ENCODE results near the gene NTN5. TPM values are rescaled to one million over a fixed set of nuclear protein-coding genes. Genes with fewer than 3 reads are reported as not detected.

NTN5 gene
- total and polyA plus RNA-seq, 11 donors: 0.11 to 0.42 (median 0.16) TPM; not detected in 7

DNA sequence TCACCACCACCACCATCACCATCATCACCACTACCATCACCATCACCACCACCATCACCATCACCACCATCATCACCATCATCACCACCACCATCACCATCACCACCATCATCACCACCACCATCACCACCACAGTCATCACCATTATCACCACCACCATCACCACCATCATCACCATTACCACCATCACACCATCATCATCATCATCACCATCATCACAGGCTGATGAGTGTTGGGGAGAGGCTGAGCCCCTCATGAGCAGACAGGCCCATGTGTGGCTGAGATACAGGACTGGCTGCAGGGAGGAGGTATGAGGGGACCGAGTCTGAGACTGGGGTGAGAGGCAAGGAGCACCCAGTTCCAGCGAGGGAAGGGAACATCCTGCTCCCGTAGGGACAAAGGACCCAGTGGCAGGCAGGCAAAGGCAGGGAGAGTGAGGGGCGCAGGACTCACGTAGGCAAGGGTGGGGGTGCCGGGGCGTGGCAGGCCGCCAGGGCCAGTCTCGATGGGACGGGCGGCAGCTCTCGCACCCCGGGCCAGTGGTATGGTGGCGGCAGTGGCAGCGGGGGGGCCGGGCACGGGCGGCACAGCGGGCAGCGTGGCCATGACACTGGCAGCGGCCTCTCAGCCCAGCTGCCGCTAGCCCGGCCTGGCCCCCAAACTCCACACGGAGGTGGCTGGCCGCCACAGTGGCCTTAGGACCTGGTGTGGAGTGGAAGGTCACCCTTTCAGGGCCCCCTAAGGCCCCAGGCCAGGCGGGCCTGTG lies 2.7 kb downstream of the NTN5 start:
- H3K4me3 ChIP-seq: no peak overlapping the region
- TF ChIP-seq POLR2A (IDR thresholded peaks at IDR 0.05): no peak
- TF ChIP-seq, protein P1, sequence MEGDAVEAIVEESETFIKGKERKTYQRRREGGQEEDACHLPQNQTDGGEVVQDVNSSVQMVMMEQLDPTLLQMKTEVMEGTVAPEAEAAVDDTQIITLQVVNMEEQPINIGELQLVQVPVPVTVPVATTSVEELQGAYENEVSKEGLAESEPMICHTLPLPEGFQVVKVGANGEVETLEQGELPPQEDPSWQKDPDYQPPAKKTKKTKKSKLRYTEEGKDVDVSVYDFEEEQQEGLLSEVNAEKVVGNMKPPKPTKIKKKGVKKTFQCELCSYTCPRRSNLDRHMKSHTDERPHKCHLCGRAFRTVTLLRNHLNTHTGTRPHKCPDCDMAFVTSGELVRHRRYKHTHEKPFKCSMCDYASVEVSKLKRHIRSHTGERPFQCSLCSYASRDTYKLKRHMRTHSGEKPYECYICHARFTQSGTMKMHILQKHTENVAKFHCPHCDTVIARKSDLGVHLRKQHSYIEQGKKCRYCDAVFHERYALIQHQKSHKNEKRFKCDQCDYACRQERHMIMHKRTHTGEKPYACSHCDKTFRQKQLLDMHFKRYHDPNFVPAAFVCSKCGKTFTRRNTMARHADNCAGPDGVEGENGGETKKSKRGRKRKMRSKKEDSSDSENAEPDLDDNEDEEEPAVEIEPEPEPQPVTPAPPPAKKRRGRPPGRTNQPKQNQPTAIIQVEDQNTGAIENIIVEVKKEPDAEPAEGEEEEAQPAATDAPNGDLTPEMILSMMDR (IDR thresholded peaks at IDR 0.05): no peak
- no peaks in the 10 kb centered on the region for H3K36me3 ChIP-seq
- H3K27ac ChIP-seq: no peak overlapping the region
- no peaks in the 10 kb centered on the region for H3K27me3 ChIP-seq
- no peak for ATAC-seq
- no peak for DNase-seq
- peaks cover 0 to 4% (median under 1%) of the 10 kb centered on the region in 12 donors for H3K4me1 ChIP-seq
- intact Hi-C loops (cut with DNase I): loop anchor here (10.0 kb wide), 6 partner anchors 55 to 175 kb away; partner anchors contain the start of gene HSD17B14 (in 4 of the 10)
- WGBS, 4 donors: 93 to 98% (median 94%) methylated on average over 10 to 26 of the region's 26 CpGs
- H3K9me3 ChIP-seq: no peaks in the 10 kb centered on the region

DNA sequence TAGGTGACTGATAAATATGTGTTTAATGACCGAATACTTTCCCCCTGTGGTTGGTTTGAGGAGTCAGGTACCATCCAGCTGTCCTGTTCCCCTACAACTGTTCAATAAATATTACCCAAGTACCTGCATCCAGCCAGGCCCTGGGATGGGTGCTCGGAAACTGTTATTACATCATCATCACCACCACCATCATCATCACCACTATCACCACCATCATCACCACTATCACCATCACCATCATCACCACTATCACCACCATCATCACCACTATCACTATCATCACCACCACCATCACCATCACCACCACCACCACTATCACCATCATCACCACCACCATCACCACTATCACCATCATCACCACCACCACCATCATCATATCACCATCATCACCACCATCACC lies 4.1 kb downstream of the NTN5 start:
- TF ChIP-seq POLR2A (IDR thresholded peaks at IDR 0.05): no peak
- TF ChIP-seq, protein P1 (IDR thresholded peaks at IDR 0.05): no peak
- WGBS, 4 donors: 97 to 100% (median 97%) methylated on average over 2 of the region's 2 CpGs
- Histone ChIP-seq H3K9me3 (no peaks in the 10 kb centered on the region), H3K4me3 (no peak overlapping the region), H3K36me3 (no peaks in the 10 kb centered on the region), H3K27me3 (no peaks in the 10 kb centered on the region), H3K27ac (no peak overlapping the region), H3K4me1 (no peaks in the 10 kb centered on the region)
- DNase-seq (no peak), ATAC-seq (no peak)
- intact Hi-C loops (cut with DNase I): no loop called here

DNA sequence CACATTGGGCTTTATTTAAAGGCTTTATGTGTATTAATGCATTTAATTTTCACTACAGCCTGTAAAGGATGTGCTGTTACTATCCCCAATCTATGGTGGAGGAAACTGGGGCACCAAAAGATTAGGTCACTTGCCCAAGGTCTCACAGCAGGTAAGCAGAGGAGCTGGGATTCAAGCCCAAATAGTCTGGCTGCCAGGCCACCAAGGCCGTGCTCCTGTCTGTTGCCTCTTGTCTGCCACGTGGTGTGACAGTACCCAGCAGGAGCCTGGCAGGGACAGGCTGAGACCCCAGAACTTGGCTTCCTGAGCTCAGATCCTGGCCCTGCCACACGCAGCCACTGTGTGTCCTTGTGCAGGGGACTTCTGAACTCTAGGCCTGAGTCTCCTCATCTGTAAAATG lies 4.5 kb downstream of the NTN5 start:
- TF ChIP-seq, protein P1 (IDR thresholded peaks at IDR 0.05): no peak
- no peak for TF ChIP-seq POLR2A (IDR thresholded peaks at IDR 0.05)
- WGBS, 4 donors: 79 to 88% (median 82%) methylated on average over 2 to 3 of the region's 3 CpGs
- intact Hi-C loops (cut with DNase I): no loop called here
- Histone ChIP-seq H3K4me3 (no peak overlapping the region), H3K4me1 (no peaks in the 10 kb centered on the region), H3K36me3 (no peaks in the 10 kb centered on the region), H3K27me3 (no peaks in the 10 kb centered on the region), H3K9me3 (no peaks in the 10 kb centered on the region), H3K27ac (no peak overlapping the region)
- no peak for DNase-seq
- no peak for ATAC-seq

DNA sequence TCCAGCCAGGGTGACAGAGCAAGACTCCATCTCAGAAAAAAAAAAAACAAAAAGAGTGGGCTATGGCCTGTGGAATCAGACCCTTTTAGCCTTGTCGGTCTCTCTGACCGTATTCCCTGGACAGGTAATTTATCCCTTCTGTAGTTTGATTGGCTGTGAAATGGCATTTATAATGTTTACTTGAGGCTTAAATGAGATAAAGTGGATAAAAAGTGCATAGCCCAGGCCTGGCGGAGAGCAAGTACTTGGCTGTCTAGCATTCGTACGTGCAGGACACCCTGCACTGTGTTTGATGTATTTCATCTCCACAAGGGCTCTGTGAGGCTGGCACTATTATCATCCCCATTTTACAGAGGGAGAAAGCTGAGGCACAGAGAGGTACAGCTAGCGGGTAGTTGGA lies 7.0 kb downstream of the NTN5 start:
- no peaks in the 10 kb centered on the region for H3K27me3 ChIP-seq
- WGBS, 4 donors: 89 to 94% (median 92%) methylated on average over 6 of the region's 6 CpGs
- no peak for DNase-seq
- TF ChIP-seq, protein P1 (IDR thresholded peaks at IDR 0.05): no peak
- TF ChIP-seq POLR2A (IDR thresholded peaks at IDR 0.05): no peak
- H3K9me3 ChIP-seq: no peaks in the 10 kb centered on the region
- H3K4me3 ChIP-seq: no peak overlapping the region
- no peaks in the 10 kb centered on the region for H3K36me3 ChIP-seq
- H3K4me1 ChIP-seq: peaks cover 0 to 9% (median 4%) of the 10 kb centered on the region in 12 donors
- intact Hi-C loops (cut with DNase I): no loop called here
- no peak for ATAC-seq
- H3K27ac ChIP-seq: no peak overlapping the region

Measured in heart left ventricle (tissue), 16 donors.